Measurements from ENCODE around the gene RNF214. TPM values are rescaled to one million over a fixed set of nuclear protein-coding genes. Genes with fewer than 3 reads are reported as not detected.

Gene RNF214
- polyA plus RNA-seq, 1 donor from 2014 or later = 7.6 TPM

- no peak overlapping the region for H3K9ac ChIP-seq (ENCODE audit: low read length)
- H3K36me3 ChIP-seq (ENCODE audit: insufficient read depth, low read length) = no peaks in the 10 kb centered on the region
Measured at GRCh38 chr11:117202386-117203068, 29.9 kb upstream of the RNF214 start.

GRCh38 chr11:117203069-117203407 lies 29.4 kb upstream of the RNF214 start:
- Histone ChIP-seq H3K9me3 (ENCODE audit: low read length) (no peaks in the 10 kb centered on the region), H4K20me1 (ENCODE audit: insufficient read depth) (no peaks in the 10 kb centered on the region), H3K4me2 (ENCODE audit: low read length) (no peak overlapping the region), H3K27me3 (ENCODE audit: insufficient read depth, low read depth, low read length) (no peaks in the 10 kb centered on the region), H3K9me2 (ENCODE audit: insufficient read depth, low read length) (no peaks in the 10 kb centered on the region), H2AFZ (ENCODE audit: low read depth, low read length) (no peak overlapping the region), H3F3A (ENCODE audit: insufficient read depth, low read length, poor library complexity, severe bottlenecking) (no peaks in the 10 kb centered on the region), H3K27ac (ENCODE audit: low read length) (no peak overlapping the region), H3K36me3 (ENCODE audit: insufficient read depth, low read length) (no peaks in the 10 kb centered on the region), H3K9ac (ENCODE audit: low read length) (no peak overlapping the region), H3K4me3 (ENCODE audit: low read length) (no peak overlapping the region), H3K79me2 (replicated peaks; ENCODE audit: insufficient read depth, low read length) (no peaks in the 10 kb centered on the region)
- no peak for TF ChIP-seq RAD21 (conservative IDR thresholded peaks at IDR 0.05)
- no peak for TF ChIP-seq EP300 (conservative IDR thresholded peaks at IDR 0.05; ENCODE audit: poor library complexity, severe bottlenecking)
- no peak for TF ChIP-seq CTCF (IDR thresholded peaks at IDR 0.05; ENCODE audit: poor library complexity, severe bottlenecking)
- TF ChIP-seq MXI1 (conservative IDR thresholded peaks at IDR 0.05; ENCODE audit: poor library complexity, severe bottlenecking) = no peak
- TF ChIP-seq SMC3 (conservative IDR thresholded peaks at IDR 0.05; ENCODE audit: poor library complexity) = no peak
- no peak for TF ChIP-seq TAF1 (IDR thresholded peaks at IDR 0.05; ENCODE audit: low read depth)
- no peak for TF ChIP-seq EZH2 (IDR thresholded peaks at IDR 0.05; ENCODE audit: borderline replicate concordance, insufficient read depth, low read length, poor library complexity, severe bottlenecking)

More at GRCh38 chr11:117202386-117203068, 29.9 kb upstream of the RNF214 start:
- TF ChIP-seq CTCF (IDR thresholded peaks at IDR 0.05; ENCODE audit: poor library complexity, severe bottlenecking) = no peak
- TF ChIP-seq SMC3 (conservative IDR thresholded peaks at IDR 0.05; ENCODE audit: poor library complexity) = no peak
- TF ChIP-seq EP300 (conservative IDR thresholded peaks at IDR 0.05; ENCODE audit: poor library complexity, severe bottlenecking) = no peak
- no peak for TF ChIP-seq TAF1 (IDR thresholded peaks at IDR 0.05; ENCODE audit: low read depth)
- no peak for TF ChIP-seq EZH2 (IDR thresholded peaks at IDR 0.05; ENCODE audit: borderline replicate concordance, insufficient read depth, low read length, poor library complexity, severe bottlenecking)
- no peak for TF ChIP-seq MXI1 (conservative IDR thresholded peaks at IDR 0.05; ENCODE audit: poor library complexity, severe bottlenecking)
- no peak for TF ChIP-seq POLR2AphosphoS5 (IDR thresholded peaks at IDR 0.05)
- Histone ChIP-seq H3K27ac (ENCODE audit: low read length) (no peak overlapping the region), H3K4me3 (ENCODE audit: low read length) (no peak overlapping the region), H3K4me2 (ENCODE audit: low read length) (no peak overlapping the region), H4K20me1 (ENCODE audit: insufficient read depth) (no peaks in the 10 kb centered on the region), H3K27me3 (ENCODE audit: insufficient read depth, low read depth, low read length) (no peaks in the 10 kb centered on the region), H3F3A (ENCODE audit: insufficient read depth, low read length, poor library complexity, severe bottlenecking) (no peaks in the 10 kb centered on the region), H3K9me3 (ENCODE audit: low read length) (no peaks in the 10 kb centered on the region), H3K9me2 (ENCODE audit: insufficient read depth, low read length) (no peaks in the 10 kb centered on the region), H3K79me2 (replicated peaks; ENCODE audit: insufficient read depth, low read length) (no peaks in the 10 kb centered on the region), H2AFZ (ENCODE audit: low read depth, low read length) (no peak overlapping the region)
